ENCODE results near the gene LAMTOR3. TPM values are rescaled to one million over a fixed set of nuclear protein-coding genes. Genes with fewer than 3 reads are reported as not detected.

The LAMTOR3 gene, protein sequence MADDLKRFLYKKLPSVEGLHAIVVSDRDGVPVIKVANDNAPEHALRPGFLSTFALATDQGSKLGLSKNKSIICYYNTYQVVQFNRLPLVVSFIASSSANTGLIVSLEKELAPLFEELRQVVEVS
- total RNA-seq (25.3 and 29.1 TPM in 2 replicates), polyA plus RNA-seq (25.3 and 31.0 TPM in 2 replicates), polyA minus RNA-seq (17.2 and 17.5 TPM in 2 replicates), Bru-seq, nascent RNA (percentile 89 among the genes with signal in this experiment), BruChase-seq, experiment 1, labeled RNA remaining after a 6-hour chase (percentile 79 among the genes with signal in this experiment), BruChase-seq, experiment 2, labeled RNA remaining after a 2-hour chase (percentile 85 among the genes with signal in this experiment)
- 28.7 and 28.9 TPM in 2 replicates for polyA plus RNA-seq (2011; cell fraction: cytosol; rRNA removed)
- 12.8 and 17.5 TPM in 2 replicates for polyA plus RNA-seq (2011; cell fraction: nucleus; rRNA removed)
- 24.0 and 30.5 TPM in 2 replicates for polyA plus RNA-seq (2012)
- polyA minus RNA-seq (2011; cell fraction: cytosol; rRNA and poly(A)+ RNA removed) = 5.9 TPM
- polyA minus RNA-seq (2011; cell fraction: nucleus; rRNA and poly(A)+ RNA removed) = 10.6 and 13.9 TPM in 2 replicates
- long read RNA-seq, full-length matches to known transcripts = 90 of 97 reads
- long read RNA-seq, partial matches to known transcripts = 2 of 97 reads
- long read RNA-seq, other reads (novel, unspliced or antisense) = 5 of 97 reads

DNA sequence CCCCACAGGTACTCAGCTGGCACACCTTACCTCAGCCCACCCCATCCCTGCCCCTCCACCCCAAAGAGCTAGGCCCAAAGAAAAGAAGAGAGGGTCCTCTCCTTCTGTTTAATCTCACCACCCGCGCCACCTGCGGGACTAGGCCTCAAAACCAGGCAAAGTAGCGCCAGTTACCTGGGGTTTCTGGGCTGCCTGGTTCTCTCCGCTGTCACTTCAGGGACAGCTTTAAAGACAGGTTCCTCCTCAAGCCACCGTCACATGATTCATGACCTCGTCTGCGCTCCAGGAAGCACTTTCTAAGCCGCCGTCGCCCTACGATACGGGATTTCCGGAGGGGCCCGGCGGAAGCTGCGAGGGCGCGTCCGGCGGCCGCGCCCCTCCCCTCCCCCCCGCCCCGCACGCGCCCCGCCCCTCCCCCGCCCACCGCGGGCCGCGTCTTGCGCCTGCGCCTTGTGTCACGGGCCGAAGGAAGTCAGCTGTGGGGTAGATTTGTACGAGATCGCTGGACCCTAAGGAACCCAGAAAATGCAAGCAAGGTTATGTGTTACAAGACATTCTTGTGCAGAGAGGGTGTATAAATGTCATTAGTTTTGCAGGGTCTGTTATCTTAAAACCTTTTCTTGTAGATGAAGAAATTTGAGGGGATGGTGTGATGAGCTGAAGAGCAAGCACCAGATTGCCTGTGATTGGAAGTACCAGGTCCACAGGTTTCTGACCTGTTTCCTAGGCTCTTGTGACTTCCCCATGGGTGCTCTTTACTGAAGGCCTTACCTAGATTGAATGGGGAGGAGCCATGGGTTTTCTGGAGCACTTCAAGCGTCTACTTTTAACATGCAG is at the start of gene LAMTOR3:
LAMTOR3 (minus strand) TSS at position 267 of the 837 bp plus-strand sequence. CDS start 464 bp downstream, outside the sequence.
- no peaks in the 10 kb centered on the region for H3K27me3 ChIP-seq (ENCODE audit: control insufficient read depth in 2 of 2, insufficient read depth in 2 of 2, low read length in 2 of 2)
- ChIA-PET POLR2A (interaction anchor here (1.1 to 1.4 kb wide), 3 partner anchors 52 to 56 kb away, joined by 4 to 8 read pairs (median 6); partner anchors contain the start of genes DNAJB14 and H2AZ1), CTCF (interaction anchor here (0.7 to 1.5 kb wide), 6 partner anchors 9 to 199 kb away, joined by 3 to 10 read pairs (median 4); partner anchors contain the start of gene DNAJB14)
- no peaks in the 10 kb centered on the region for H3K9me3 ChIP-seq (replicated peaks; ENCODE audit: control insufficient read depth, insufficient read depth, low read length)
- H3K9me1 ChIP-seq (replicated peaks; ENCODE audit: control insufficient read depth, extremely low read depth, insufficient read depth, low read length) = no peaks in the 10 kb centered on the region
- H3K9ac ChIP-seq (replicated peaks; ENCODE audit: extremely low read depth, insufficient read depth, low read length) = peak within 1 kb of the TSS; percentile 99
- peak within 1 kb of the TSS; percentile 90 for H2AFZ ChIP-seq (ENCODE audit: low read depth, low read length)
- intact Hi-C loops (cut with micrococcal nuclease) = loop anchor here (1.0 kb wide), 2 partner anchors 55 to 331 kb away; no protein-coding TSS in a partner anchor
- H3K4me3 ChIP-seq (replicated peaks in 1 of 3; ENCODE audit: insufficient read depth in 1 of 3, low read depth in 1 of 3, low read length in 3 of 3) = peak within 1 kb of the TSS; percentile 97 to 98 (median 98)
- H4K20me1 ChIP-seq (replicated peaks; ENCODE audit: control insufficient read depth, extremely low read depth, insufficient read depth, low read length) = no peaks in the 10 kb centered on the region
- DNase-seq (ENCODE audit: low read depth, low spot score) (peak; percentile 83), FAIRE-seq (peak; percentile 89)
- TF ChIP-seq JUN (IDR thresholded peaks at IDR 0.05; ENCODE audit: borderline replicate concordance, insufficient read depth, insufficient read length, low read depth) (no peak), MAX (IDR thresholded peaks at IDR 0.05; ENCODE audit: insufficient read depth, insufficient read length) (peak; percentile 58), POLR2AphosphoS5 (IDR thresholded peaks at IDR 0.05; ENCODE audit: insufficient read depth, low read depth, low read length) (peak; percentile 82), MYC (IDR thresholded peaks at IDR 0.05; ENCODE audit: low read depth, low read length) (no peak), FOS (IDR thresholded peaks at IDR 0.05; ENCODE audit: borderline replicate concordance, insufficient read depth, low read length) (no peak), POLR2A (IDR thresholded peaks at IDR 0.05; ENCODE audit: low read depth, low read length) (peak; percentile 36), GATA2 (IDR thresholded peaks at IDR 0.05; ENCODE audit: insufficient read depth, insufficient read length, low read depth, low read length) (no peak), EZH2 (IDR thresholded peaks at IDR 0.05; ENCODE audit: borderline replicate concordance, low read depth, low read length, severe bottlenecking) (no peak)
- TF ChIP-seq, protein P1, sequence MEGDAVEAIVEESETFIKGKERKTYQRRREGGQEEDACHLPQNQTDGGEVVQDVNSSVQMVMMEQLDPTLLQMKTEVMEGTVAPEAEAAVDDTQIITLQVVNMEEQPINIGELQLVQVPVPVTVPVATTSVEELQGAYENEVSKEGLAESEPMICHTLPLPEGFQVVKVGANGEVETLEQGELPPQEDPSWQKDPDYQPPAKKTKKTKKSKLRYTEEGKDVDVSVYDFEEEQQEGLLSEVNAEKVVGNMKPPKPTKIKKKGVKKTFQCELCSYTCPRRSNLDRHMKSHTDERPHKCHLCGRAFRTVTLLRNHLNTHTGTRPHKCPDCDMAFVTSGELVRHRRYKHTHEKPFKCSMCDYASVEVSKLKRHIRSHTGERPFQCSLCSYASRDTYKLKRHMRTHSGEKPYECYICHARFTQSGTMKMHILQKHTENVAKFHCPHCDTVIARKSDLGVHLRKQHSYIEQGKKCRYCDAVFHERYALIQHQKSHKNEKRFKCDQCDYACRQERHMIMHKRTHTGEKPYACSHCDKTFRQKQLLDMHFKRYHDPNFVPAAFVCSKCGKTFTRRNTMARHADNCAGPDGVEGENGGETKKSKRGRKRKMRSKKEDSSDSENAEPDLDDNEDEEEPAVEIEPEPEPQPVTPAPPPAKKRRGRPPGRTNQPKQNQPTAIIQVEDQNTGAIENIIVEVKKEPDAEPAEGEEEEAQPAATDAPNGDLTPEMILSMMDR (IDR thresholded peaks at IDR 0.05; ENCODE audit: extremely low read depth in 1 of 2, insufficient read depth in 1 of 2, low read depth in 1 of 2, low read length in 2 of 2) = no peak
- peak within 1 kb of the TSS; percentile 99 for H3K4me2 ChIP-seq (ENCODE audit: insufficient read depth, low read length)
- H3K4me1 ChIP-seq (ENCODE audit: control insufficient read depth, extremely low read depth, insufficient read depth, low read length) = peaks cover 16% of the 10 kb centered on the region
- no TSS peak for BruUV-seq (replicated peaks)
- peak within 1 kb of the TSS; percentile 98 for H3K27ac ChIP-seq (ENCODE audit: insufficient read depth, low read depth, low read length)
- no peaks in the 10 kb centered on the region for H3K36me3 ChIP-seq (ENCODE audit: control insufficient read depth in 2 of 2, extremely low read depth in 1 of 2, insufficient read depth in 2 of 2, low read length in 2 of 2)
- dilution Hi-C loops (cut with MboI; ENCODE audit: extremely low pct_ligation_motif_present, low sequenced_read_pairs) = no loop called here
- peaks cover 40% of the 10 kb centered on the region for H3K79me2 ChIP-seq (ENCODE audit: control insufficient read depth, insufficient read depth, low read length)
